Activated CD8-positive, alpha-beta memory T cell treated with anti-CD3 and anti-CD28 coated beads for 1 hour (primary cell): ENCODE measurements around the gene NUS1.
A peak's percentile ranks its signal among the peaks of the same experiment; 100 is the strongest.
"Not testable (repeated sequence)": the region's sequence is repeated elsewhere in the genome, so short reads cannot be mapped to it uniquely, and the experiment has no call there.

Experiments
- DNase-seq, 2 donors: peaks; one replicate each; pipeline ENCODE4 v3.0.0-alpha.2; 2020; ENCODE audit warnings: low read depth in 1 of 2; ENCODE audit errors: extremely low read depth in 1 of 2

The NUS1 gene

DNA sequence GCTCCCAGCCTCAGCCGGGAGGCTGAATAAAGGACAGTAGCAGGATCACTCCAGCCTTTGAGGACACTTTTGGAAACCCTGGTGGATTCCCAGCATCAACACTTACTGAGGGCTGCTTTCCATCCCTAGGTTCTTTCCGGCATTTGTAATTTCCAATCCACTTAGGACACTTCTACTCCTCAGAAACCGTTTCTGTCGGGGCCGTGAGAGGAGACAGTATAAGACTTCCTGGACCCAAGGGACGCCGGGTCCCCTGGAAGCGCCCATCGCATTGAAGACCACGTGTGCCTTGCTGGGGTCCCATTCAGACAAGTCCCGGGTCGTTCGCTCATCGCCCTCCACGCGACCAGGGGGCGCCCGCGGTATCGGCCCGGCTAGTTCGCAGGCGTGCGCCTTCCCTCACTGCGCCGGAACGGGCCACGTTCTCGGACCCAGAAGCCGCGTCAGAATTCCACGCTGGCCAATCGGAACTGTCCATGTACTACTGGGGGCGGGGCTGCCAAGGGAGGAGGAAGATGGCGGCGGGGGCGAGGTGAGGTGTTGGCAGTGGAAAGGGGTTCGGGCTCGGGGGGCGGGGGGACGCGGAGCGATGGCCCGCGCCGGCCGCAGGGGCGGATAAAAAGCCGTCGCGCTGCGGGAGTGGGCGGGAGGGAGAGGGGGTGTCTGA is at the start of gene NUS1:
NUS1 (plus strand) TSS at position 479 of the 667 bp plus-strand sequence. CDS start 202 bp downstream, outside the sequence.
- DNase-seq: peak; percentile 96 to 98

DNA sequence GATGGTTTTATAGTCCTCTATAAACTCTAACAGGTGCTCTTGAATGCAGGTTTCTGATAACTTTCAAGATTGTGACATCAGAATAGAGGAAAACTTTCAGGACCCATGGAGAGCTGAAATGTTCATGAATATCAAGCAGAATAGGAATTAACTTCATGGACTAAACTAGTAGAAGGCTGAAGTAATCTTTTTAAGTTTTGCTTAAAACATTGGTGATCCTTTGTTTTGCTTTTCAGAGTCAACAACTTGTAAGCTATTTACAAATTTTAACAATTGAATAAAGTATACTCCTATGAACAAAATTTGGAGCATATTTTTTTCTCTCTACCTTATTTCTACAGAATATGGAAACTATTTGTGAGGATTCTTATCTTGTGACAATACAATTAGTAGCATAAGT is 47.7 kb upstream of the NUS1 start:
- DNase-seq: no peak

DNA sequence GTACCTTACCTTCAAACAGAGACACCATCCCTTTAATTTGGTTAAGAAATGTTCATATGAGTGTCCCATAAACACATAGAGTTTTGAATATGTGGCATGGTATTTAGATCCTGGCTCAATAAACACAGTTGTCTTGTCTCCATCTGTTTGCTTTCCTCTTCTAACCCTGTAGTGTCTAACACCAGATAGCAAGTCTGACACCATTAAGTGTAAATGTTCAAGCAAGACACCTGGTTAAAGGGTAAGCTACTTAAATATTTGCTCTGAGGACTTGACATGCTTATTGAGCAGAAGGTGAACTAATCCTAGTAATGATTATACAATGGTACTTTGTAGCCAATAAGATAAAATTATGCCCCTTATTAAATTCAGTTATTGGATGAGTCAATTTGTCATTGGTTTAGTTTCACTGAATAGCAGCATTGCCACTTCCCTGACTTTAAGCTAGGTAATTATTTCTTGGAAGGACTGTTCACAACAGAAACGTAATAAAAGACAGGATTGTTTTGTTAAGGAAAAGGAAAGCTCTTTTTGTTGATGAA is 46.1 kb upstream of the NUS1 start:
- no peak for DNase-seq

- no peak for DNase-seq
Measured at GRCh38 chr6:117637770-117638169, 37.5 kb upstream of the NUS1 start.

DNA sequence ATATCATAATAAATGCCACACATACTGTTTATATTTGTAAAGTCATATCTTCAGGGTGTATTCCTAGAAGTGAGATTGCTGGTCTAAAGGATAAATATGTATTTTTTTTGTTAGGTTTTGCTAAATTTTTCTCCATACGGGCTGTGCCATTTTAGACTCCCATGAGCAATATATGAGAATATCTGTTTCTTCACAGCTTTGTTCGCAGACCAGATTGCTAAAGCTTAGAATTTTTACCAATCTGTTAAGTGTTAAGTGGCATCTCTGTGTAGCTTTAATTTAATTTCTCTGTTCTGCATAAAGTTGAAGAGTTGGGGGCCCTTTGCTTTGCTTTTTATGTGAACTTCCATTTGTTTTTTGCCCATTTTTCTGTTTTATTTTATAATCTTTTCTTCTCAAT is 32.3 kb upstream of the NUS1 start:
- no peak for DNase-seq

DNA sequence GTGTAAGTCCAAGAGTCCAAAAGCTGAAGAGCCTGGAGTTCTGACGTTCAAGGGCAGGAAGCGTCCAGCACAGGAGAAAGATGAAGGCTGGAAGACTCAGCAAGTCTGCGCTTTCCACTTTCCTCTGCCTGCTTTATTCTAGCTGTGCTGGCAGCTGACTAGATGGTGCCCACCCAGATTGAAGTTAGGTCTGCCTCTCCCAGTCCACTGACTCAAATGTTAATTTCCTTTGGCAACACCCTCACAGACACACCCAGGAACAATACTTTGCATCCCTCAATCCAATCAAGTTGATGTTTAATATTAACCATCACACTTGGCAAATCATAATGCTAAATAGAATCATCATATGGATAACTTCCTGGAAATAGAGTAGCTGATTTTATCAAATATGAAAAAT is 23.3 kb upstream of the NUS1 start:
- not testable (repeated sequence) for DNase-seq

- no peak for DNase-seq
Measured at GRCh38 chr6:117653949-117654348, 21.3 kb upstream of the NUS1 start.

- DNase-seq: no peak
Measured at GRCh38 chr6:117655380-117655779, 19.9 kb upstream of the NUS1 start.

DNA sequence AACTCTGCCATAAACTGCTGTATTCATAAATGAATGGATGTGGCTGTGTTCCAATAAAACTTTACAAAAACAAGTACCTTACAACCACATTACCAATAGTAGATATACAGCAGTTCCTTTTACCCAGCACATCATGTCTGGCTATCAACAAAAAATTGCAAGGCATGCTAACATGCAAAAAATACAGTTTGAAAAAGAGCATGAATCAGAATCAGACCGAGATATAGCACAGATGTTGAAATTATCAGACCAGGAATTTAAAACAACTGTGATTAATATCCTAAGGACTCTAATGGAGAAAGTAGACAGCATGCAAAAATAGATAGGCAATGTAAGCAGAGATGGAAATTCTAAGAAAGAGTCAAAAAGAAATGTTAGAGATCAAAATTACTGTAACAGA is 8.4 kb upstream of the NUS1 start:
- no peak for DNase-seq

- DNase-seq: no peak
Measured at GRCh38 chr6:117668736-117669135, 6.5 kb upstream of the NUS1 start.

GRCh38 chr6:117674503-117674902 is 766 bp upstream of the NUS1 start:
- no peak for DNase-seq

GRCh38 chr6:117675658-117676301 is 511 bp downstream of the NUS1 start:
- not testable (repeated sequence) for DNase-seq

DNA sequence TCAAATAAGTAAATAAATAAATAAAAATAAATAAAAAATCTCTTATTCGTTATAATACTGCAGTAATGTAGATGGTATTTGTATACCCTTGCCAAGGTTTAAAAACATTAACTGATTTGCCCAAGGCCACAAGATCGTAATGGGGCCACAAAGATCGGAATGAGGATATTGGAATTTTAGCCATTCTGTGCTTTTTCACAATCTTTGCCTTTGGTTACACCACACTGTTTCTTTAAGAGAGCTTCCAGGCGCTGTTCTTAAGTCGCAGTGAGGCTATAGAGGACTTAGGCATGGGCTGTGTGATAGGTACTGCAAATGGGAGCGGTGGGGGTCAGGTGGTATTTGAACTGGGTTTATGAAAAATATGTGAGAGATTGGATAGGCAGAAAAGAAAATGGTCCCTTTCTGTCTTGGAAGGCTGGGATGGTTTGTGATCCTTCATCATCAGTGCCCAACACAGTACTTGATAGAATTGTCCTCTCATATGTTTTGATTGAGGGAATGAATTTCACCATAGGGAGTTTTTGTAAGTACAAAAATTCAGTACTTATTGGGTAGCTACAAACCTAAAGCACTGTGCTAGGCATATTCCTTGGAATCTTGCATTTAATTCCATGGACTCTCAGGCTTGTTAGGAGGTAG is 1.4 kb downstream of the NUS1 start:
- DNase-seq: no peak

- no peak for DNase-seq
Measured at GRCh38 chr6:117677553-117678141, 2.4 kb downstream of the NUS1 start.

- no peak for DNase-seq
Measured at GRCh38 chr6:117681162-117681741, 6.0 kb downstream of the NUS1 start.

GRCh38 chr6:117684749-117685148 is 9.5 kb downstream of the NUS1 start:
- no peak for DNase-seq

DNA sequence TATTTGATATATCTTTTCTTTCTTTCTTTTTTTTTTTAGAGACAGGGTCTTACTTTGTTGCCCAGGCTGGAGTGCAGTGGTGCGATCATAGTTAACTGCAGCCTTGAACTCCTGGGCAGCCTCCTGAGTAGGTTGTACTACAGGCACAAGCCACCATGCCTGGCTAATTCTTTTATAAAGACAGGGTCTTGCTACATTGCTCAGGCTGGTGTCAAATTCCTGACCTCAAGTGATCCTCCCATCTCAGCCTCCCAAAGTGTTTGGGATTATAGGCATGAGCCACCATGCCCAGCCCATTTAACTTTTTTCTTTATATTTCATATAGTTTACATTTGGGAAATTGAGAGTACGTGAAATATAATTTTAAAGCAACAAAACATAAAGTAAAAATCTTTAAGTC is 10.1 kb downstream of the NUS1 start:
- DNase-seq: no peak

- DNase-seq: no peak
Measured at GRCh38 chr6:117687021-117687648, 11.9 kb downstream of the NUS1 start.

- not testable (repeated sequence) for DNase-seq
Measured at GRCh38 chr6:117689584-117689983, 14.3 kb downstream of the NUS1 start.

DNA sequence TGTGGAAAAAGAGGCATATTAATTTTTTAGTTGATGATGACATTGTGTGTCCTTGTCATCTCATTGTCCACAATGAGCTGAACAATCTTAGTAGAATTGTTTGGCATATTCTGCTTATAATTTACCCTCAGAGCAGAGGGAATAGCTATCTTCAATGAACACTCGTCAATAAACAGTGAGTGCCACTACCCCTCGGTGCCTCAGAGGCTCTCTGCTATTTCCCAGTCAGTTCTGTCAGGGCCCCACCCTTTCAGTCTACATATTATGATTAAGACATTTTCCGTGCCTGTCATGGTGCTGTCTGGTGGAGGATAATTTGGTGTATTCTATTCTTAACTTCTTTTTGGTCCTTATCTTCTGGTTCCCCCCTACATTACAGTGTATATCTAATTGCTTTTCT is 31.2 kb downstream of the NUS1 start:
- DNase-seq: no peak
